Astrocyte of the spinal cord (primary cell): Measurements from ENCODE around the gene SNX9.

Source experiments
- DNase-seq: peaks from one replicate; pipeline ENCODE4 v3.0.0; 2011; ENCODE audit warnings: low read depth, low spot score
- H3K4me3 ChIP-seq: 2 replicates; pipeline ENCODE4 v1.5.1; 2011; ENCODE audit warnings: low read depth, mild to moderate bottlenecking, low read length, moderate library complexity
- CTCF ChIP-seq: IDR thresholded peaks from 2 replicates; pipeline ENCODE4 v1.5.1; 2012; ENCODE audit warnings: low read depth, mild to moderate bottlenecking, low read length, inconsistent platforms
- in situ Hi-C: cut with HindIII; loops from 2 replicates; pipeline ENCODE4 v1.10.0; 2017; ENCODE audit warnings: low sequenced_read_pairs

The SNX9 gene

GRCh38 chr6:157981395-157982101 lies 158.5 kb downstream of the SNX9 start, which contains the start of gene SYNJ2:
SYNJ2 (plus strand) TSS chr6:157981863; CDS start chr6:157981962, 99 bp downstream.
- H3K4me3 ChIP-seq, result peak within 1 kb of the TSS; percentile 78
- peak; percentile 78 for DNase-seq
- in situ Hi-C loops, result no loop called here
- peak; percentile 58 for TF ChIP-seq CTCF

DNA sequence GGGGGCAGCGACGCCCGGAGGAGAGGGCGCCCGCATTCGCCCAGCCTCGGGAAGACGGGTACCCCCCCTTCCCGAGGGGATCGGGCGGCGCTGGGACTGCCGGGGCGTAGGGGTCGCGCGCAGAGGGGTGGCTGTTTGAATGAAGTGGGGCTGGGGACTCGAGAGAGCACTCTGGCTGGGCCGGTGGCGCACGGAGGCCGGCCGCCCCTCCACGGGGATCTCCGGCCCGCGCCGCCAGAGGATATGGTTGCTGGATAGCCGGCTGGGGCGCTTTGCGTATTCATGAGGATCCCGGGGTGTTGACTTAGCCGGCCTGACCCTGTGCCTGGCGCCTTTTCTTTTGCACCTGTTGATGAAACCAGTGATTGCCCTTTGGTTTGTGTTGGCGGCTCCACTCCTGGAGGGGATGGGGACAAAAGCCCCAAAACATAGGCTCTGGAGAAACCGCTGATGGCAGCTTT lies 159.1 kb downstream of the SNX9 start:
- in situ Hi-C loops, result no loop called here

DNA sequence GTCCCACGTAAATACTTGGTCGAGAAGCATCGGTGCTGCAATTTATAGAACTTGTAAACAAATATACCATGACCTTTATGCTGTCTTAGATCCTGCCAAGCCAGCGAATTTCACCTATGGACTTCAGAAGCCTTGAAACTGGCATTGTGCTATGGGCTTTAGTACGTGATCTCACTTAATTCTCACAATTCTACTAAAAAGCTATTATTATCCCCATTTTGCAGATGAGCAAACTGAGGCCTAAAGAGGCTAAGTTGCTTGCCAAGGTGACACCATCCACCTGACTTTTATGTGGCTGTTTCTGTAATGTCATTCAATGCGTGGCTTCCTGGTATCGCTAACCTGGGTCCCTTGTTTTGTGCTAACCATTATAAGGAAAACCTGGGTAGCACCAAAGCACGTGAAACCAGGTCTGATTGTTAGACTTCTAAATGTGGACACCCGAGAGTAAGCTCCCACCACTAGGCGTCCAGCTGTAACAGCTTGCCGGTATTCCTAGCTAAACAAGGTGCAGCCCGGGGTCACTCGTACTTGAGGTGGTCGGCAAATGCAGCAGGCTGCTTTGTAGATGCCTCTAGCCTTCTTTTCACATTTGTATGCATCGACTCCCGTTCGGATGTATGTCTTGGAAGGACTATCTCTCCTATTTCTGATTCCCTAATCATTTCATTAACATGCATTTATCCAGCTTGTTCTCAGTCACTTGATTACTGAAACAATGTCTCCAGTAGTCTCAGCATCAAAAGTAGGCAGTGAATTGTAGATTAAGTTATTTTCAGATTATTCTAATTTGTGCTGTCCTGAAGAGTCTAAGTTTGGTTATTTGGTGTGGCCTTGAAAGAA lies 159.7 kb downstream of the SNX9 start:
- peak overlapping the region; percentile 78 for H3K4me3 ChIP-seq
- in situ Hi-C loops, result no loop called here
- DNase-seq, result peak; percentile 53
- TF ChIP-seq CTCF, result peak; percentile 42

More for the DNA sequence above, 159.1 kb downstream of the SNX9 start:
- no peak for TF ChIP-seq CTCF
- peak overlapping the region; percentile 78 for H3K4me3 ChIP-seq
- peak; percentile 38 for DNase-seq

DNA sequence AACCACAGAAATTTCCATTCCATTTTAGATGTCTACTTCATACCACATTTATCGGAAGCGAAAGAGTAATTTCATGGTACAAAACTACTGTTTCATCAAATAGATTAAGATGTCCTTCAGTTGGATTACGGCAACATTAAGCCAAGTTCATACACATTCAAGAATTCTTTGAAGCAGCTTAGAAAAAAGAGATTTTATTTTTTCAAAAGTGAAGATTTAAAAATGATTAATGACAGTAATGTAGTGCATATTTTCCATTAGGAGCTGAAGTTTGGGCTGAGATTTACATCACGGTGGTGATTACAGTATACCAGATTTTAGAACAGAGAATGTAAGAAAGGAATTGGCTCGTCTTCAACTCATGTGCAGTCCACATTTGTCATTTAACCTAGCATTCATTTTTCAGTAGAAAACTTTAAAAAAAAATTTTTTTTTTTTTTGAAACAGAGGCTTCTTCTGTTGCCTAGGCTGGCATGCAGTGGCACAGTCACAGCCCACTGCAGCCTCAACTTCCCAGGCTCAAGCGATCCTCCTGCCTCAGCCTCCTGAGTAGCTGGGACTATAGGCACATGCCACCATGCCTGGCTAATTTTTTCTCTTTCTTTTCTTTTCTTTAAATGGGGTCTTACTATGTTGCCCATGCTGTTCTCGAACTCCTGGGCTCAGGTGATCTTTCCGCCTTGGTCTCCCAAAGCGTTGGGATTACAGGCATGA lies 160.5 kb downstream of the SNX9 start:
- peak; percentile 40 for DNase-seq

GRCh38 chr6:157984128-157984527 lies 161.1 kb downstream of the SNX9 start:
- in situ Hi-C loops, result no loop called here
- no peak for DNase-seq
- no peak for TF ChIP-seq CTCF
- peak overlapping the region; percentile 78 for H3K4me3 ChIP-seq

More for the DNA sequence above, 160.5 kb downstream of the SNX9 start:
- peak overlapping the region; percentile 78 for H3K4me3 ChIP-seq
- in situ Hi-C loops, result no loop called here
- no peak for TF ChIP-seq CTCF

DNA sequence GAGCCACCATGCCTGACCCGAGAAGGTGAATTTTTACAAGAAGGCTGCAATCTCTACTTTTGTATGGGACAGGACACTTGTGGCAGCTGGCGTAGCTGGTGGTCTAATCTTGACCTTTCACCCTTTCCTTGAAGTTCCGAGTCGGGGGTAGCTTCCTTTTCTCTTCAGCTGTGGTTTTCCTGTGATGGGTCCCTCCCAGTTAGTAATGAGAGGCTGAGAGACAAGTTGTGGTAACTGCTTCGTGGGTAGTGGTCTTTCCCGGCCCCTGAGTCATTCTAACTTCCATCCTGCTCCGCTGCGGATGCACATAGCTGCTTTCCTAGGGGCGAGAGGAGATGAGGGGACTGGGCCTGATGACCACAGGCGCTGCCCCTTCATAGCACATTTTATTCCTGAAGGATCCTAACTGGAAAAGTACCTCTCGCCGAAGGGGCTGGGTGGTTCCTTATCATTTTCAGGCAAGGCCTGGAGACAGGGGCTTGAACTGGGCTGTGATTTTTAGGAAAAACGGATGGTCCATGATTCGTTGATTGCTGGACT lies 161.7 kb downstream of the SNX9 start:
- TF ChIP-seq CTCF, result no peak
- DNase-seq, result no peak
- H3K4me3 ChIP-seq, result peak overlapping the region; percentile 78
- in situ Hi-C loops, result no loop called here
